K562 (cell line): ENCODE results near the gene TYW1. TPM values are rescaled to one million over a fixed set of nuclear protein-coding genes. Genes with fewer than 3 reads are reported as not detected.

Experiments used
- BRD9 ChIP-seq: fragments of 450-650 bp; IDR thresholded peaks from 2 replicates; pipeline ENCODE4 v1.6.1; 2018; ENCODE audit warnings: low read depth; ENCODE audit not compliant: partially characterized antibody
- CEBPG ChIP-seq, 3 experiments: fragments of 200-800 bp in 1 of 3; sonication (Bioruptor generic) in 1 of 3; sonication (generic) in 1 of 3; formaldehyde crosslinking in 1 of 3; IDR thresholded peaks in 2 of 3; conservative IDR thresholded peaks in 1 of 3; 2 replicates each; pipeline versions ENCODE4 v1.6.1 to v1.8.0; 2016 to 2022; ENCODE audit warnings: missing compliant biosample characterization in 2 of 3, missing genetic modification characterization in 2 of 3, mild to moderate bottlenecking in 1 of 3, missing genetic modification reagents in 1 of 3
- DPF2 ChIP-seq: fragments of 450-650 bp; IDR thresholded peaks from 2 replicates; pipeline ENCODE4 v1.6.1; 2016
- GABPB2 ChIP-seq: fragments of 250-450 bp; sonication (Bioruptor Pico); conservative IDR thresholded peaks from 2 replicates; pipeline ENCODE4 v1.5.1; 2021; ENCODE audit warnings: mild to moderate bottlenecking
- GATAD2A ChIP-seq: fragments of 450-650 bp; IDR thresholded peaks from 2 replicates; pipeline ENCODE4 v1.6.1; 2017
- HDGF ChIP-seq: fragments of 450-650 bp; IDR thresholded peaks from 2 replicates; pipeline ENCODE4 v1.6.1; 2016
- KLF13 ChIP-seq: fragments of 450-650 bp; IDR thresholded peaks from 2 replicates; pipeline ENCODE4 v1.6.1; 2016; ENCODE audit warnings: missing genetic modification characterization, low read depth, mild to moderate bottlenecking, missing compliant biosample characterization, moderate library complexity, borderline replicate concordance
- NCOA6 ChIP-seq: fragments of 450-650 bp; IDR thresholded peaks from 2 replicates; pipeline ENCODE4 v1.6.1; 2017; ENCODE audit warnings: mild to moderate bottlenecking
- NR2C1 ChIP-seq, 2 experiments: fragments of 450-650 bp; IDR thresholded peaks; 2 replicates each; pipeline ENCODE4 v1.6.1; 2017; ENCODE audit warnings: mild to moderate bottlenecking in 2 of 2, antibody characterized with exemption in 1 of 2, inconsistent platforms in 1 of 2, missing compliant biosample characterization in 1 of 2, missing genetic modification characterization in 1 of 2
- PHB ChIP-seq: fragments of 250-450 bp; sonication (Bioruptor Pico); IDR thresholded peaks from 2 replicates; pipeline ENCODE4 v1.5.0; 2021
- PRPF4 ChIP-seq: fragments of 200-400 bp; formaldehyde crosslinking; IDR thresholded peaks from one replicate; pipeline ENCODE4 v1.6.1; 2017; ENCODE audit warnings: low read length, low read depth, mild to moderate bottlenecking; ENCODE audit not compliant: insufficient read depth, poor library complexity, severe bottlenecking
- RFX1 ChIP-seq: fragments of 450-650 bp; IDR thresholded peaks from 2 replicates; pipeline ENCODE4 v1.6.1; 2016; ENCODE audit warnings: mild to moderate bottlenecking, moderate library complexity
- ZBTB12 ChIP-seq: fragments of 250-450 bp; sonication (Bioruptor Pico); IDR thresholded peaks from 2 replicates; pipeline ENCODE4 v1.4.0; 2020
- ZNF175 ChIP-seq: fragments of 200-800 bp; sonication (Bioruptor generic); IDR thresholded peaks from 2 replicates; pipeline ENCODE4 v1.6.1; 2016; ENCODE audit warnings: low read depth, mild to moderate bottlenecking, missing genetic modification characterization, missing compliant biosample characterization
- ZNF551 ChIP-seq: fragments of 250-450 bp; sonication (Bioruptor Pico); IDR thresholded peaks from 2 replicates; pipeline ENCODE4 v1.5.0; 2021; ENCODE audit warnings: mild to moderate bottlenecking, moderate library complexity
- polyA plus RNA-seq, 8 experiments: library from polyadenylated mRNA; depleted of rRNA in 4 of 8; stranded (reverse) in 5 of 8; unstranded in 3 of 8; fragments of >200 nt; fragmentation: Nextera tagmentation in 2 of 8; fragmentation: Illumina TruSeq in 1 of 8; extraction: Ambion mirVana in 2 of 8; extraction: Trizol in 1 of 8; gene quantifications; 2 replicates each; pipeline versions ENCODE4 v1.2.1 to v1.2.3, GENCODE V29; 2011 to 2014; ENCODE audit warnings: inconsistent platforms in 1 of 8, missing spikeins in 1 of 8
- total RNA-seq, 7 experiments: library from RNA; depleted of rRNA in 6 of 7; stranded (reverse); fragments of >200 nt in 6 of 7; fragmentation: Illumina TruSeq in 2 of 7; extraction: Trizol in 2 of 7; gene quantifications; 2 replicates each; pipeline versions ENCODE4 v1.2.1 to v1.2.3, GENCODE V29; 2011 to 2021; ENCODE audit warnings: low replicate concordance in 1 of 7
- TF ChIP-seq, protein P1 (sequence below): fragments of 250-450 bp; sonication (Bioruptor Pico); IDR thresholded peaks from 2 replicates; pipeline ENCODE4 v1.8.0; 2021; ENCODE audit warnings: moderate library complexity, mild to moderate bottlenecking, inconsistent platforms
- TF ChIP-seq, protein P2 (sequence below): fragments of 450-650 bp; IDR thresholded peaks from 2 replicates; pipeline ENCODE4 v1.6.1; 2018; ENCODE audit not compliant: partially characterized antibody
- TF ChIP-seq, protein P3 (sequence below): fragments of 450-650 bp; formaldehyde crosslinking; IDR thresholded peaks from 2 replicates; pipeline ENCODE4 v1.4.0; 2020; ENCODE audit warnings: mild to moderate bottlenecking, mixed read lengths

The TYW1 gene
- total and polyA plus RNA-seq, 9 of the 15 experiments (the other 6 are each of a cell fraction or from before 2014, with no cell fraction given): 17.4 to 32.0 (median 26.2) TPM

DNA sequence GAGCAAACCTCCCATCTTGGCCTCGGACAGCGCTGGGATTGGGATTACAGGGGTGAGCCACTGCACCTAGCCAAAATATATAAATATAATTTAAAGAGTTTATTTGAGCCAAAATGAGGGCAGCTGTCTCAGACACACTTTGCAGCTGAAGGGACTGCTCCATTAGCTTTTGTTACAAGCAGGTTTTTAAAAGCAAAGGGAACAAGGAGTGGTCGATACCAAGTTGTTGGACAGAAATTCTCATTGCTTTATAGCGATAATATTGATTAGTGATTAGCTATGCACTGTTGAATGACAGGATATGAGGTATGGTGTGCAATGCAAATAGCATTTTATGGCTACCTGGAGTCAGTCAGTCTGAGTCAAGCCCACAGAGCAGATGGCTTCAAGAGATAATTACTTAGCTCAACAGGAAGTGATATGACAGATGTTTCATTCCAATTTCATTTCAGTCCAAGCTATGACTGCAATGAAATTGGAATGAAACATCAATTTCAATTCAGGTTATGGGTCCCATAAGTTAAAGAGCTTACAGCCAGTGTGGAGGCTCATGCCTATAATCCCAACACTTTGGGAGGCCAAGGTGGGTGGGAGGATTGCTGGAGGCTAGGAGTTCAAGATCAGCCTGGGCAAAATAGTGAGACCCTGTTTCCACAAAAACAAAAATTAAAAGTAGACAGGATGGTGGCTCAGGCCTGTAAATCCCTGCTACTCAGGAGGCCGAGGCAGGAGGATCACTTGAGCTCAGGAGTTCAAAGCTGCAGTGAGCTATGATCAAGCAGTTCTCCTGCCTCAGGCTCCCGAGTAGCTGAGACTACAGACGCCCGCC lies 23.1 kb downstream of the TYW1 start (continued):
- TF ChIP-seq, protein P1, sequence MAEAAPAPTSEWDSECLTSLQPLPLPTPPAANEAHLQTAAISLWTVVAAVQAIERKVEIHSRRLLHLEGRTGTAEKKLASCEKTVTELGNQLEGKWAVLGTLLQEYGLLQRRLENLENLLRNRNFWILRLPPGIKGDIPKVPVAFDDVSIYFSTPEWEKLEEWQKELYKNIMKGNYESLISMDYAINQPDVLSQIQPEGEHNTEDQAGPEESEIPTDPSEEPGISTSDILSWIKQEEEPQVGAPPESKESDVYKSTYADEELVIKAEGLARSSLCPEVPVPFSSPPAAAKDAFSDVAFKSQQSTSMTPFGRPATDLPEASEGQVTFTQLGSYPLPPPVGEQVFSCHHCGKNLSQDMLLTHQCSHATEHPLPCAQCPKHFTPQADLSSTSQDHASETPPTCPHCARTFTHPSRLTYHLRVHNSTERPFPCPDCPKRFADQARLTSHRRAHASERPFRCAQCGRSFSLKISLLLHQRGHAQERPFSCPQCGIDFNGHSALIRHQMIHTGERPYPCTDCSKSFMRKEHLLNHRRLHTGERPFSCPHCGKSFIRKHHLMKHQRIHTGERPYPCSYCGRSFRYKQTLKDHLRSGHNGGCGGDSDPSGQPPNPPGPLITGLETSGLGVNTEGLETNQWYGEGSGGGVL: no peak
- TF ChIP-seq GATAD2A (0 out of 2 replicates have a peak, but pooled peaks have one; percentile 4), NR2C1 (IDR thresholded peaks at IDR 0.05) (0 out of 2 replicates have a peak, but pooled peaks have one; percentile 9), NR2C1 (tag; IDR thresholded peaks at IDR 0.05) (no peak), GABPB2 (CRISPR knock-in tag) (no peak), NCOA6 (no peak), PRPF4 (no peak), DPF2 (peak; percentile 98), ZNF551 (CRISPR knock-in tag) (no peak), BRD9 (peak; percentile 43), CEBPG (CRISPR knock-in tag; IDR thresholded peaks at IDR 0.05) (peak; percentile 65; the same call in 1 of the 2 replicates), CEBPG (tag; conservative IDR thresholded peaks at IDR 0.05 in 1 of 2, IDR thresholded peaks at IDR 0.05 in 1 of 2) (peak in 1 of 2 experiments; percentile 72; a peak in 2 of 4 replicates), KLF13 (tag) (no peak), RFX1 (no peak), HDGF (no peak; the same call in 1 of the 2 replicates), PHB (no peak), ZNF175 (CRISPR knock-in tag) (peak; percentile 66; the same call in 1 of the 2 replicates), ZBTB12 (CRISPR knock-in tag) (no peak)
- TF ChIP-seq, protein P2, sequence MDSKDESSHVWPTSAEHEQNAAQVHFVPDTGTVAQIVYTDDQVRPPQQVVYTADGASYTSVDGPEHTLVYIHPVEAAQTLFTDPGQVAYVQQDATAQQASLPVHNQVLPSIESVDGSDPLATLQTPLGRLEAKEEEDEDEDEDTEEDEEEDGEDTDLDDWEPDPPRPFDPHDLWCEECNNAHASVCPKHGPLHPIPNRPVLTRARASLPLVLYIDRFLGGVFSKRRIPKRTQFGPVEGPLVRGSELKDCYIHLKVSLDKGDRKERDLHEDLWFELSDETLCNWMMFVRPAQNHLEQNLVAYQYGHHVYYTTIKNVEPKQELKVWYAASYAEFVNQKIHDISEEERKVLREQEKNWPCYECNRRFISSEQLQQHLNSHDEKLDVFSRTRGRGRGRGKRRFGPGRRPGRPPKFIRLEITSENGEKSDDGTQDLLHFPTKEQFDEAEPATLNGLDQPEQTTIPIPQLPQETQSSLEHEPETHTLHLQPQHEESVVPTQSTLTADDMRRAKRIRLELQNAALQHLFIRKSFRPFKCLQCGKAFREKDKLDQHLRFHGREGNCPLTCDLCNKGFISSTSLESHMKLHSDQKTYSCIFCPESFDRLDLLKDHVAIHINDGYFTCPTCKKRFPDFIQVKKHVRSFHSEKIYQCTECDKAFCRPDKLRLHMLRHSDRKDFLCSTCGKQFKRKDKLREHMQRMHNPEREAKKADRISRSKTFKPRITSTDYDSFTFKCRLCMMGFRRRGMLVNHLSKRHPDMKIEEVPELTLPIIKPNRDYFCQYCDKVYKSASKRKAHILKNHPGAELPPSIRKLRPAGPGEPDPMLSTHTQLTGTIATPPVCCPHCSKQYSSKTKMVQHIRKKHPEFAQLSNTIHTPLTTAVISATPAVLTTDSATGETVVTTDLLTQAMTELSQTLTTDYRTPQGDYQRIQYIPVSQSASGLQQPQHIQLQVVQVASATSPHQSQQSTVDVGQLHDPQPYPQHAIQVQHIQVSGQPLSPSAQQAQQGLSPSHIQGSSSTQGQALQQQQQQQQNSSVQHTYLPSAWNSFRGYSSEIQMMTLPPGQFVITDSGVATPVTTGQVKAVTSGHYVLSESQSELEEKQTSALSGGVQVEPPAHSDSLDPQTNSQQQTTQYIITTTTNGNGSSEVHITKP: peak; percentile 88
- TF ChIP-seq, protein P3, sequence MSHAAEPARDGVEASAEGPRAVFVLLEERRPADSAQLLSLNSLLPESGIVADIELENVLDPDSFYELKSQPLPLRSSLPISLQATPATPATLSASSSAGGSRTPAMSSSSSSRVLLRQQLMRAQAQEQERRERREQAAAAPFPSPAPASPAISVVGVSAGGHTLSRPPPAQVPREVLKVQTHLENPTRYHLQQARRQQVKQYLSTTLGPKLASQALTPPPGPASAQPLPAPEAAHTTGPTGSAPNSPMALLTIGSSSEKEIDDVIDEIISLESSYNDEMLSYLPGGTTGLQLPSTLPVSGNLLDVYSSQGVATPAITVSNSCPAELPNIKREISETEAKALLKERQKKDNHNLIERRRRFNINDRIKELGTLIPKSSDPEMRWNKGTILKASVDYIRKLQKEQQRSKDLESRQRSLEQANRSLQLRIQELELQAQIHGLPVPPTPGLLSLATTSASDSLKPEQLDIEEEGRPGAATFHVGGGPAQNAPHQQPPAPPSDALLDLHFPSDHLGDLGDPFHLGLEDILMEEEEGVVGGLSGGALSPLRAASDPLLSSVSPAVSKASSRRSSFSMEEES: no peak
